Liver (tissue), 9 donors: ENCODE data around the gene PIEZO1. TPM values are rescaled to one million over a fixed set of nuclear protein-coding genes. Genes with fewer than 3 reads are reported as not detected.

Experiments
- DNase-seq: peaks from one replicate; pipeline ENCODE4 v3.0.0-alpha.2; 2017; ENCODE audit warnings: low spot score
- H3K27ac ChIP-seq, 2 donors: one replicate each; pipeline ENCODE4 v1.7.0; 2013; ENCODE audit warnings: inconsistent platforms in 2 of 2, low read length in 2 of 2, control low read depth in 1 of 2, low read depth in 1 of 2, mild to moderate bottlenecking in 1 of 2
- H3K27me3 ChIP-seq, 4 donors: one replicate each; pipeline versions ENCODE4 v1.6.1 to v1.7.0; 2013; ENCODE audit warnings: low read length in 3 of 4, inconsistent platforms in 1 of 4, mild to moderate bottlenecking in 1 of 4, moderate library complexity in 1 of 4; ENCODE audit not compliant: control insufficient read depth in 4 of 4, insufficient read depth in 4 of 4
- H3K36me3 ChIP-seq, 4 donors: one replicate each; pipeline versions ENCODE4 v1.6.1 to v1.7.0; 2013; ENCODE audit warnings: low read length in 3 of 4, mild to moderate bottlenecking in 3 of 4, low read depth in 1 of 4, moderate library complexity in 1 of 4; ENCODE audit not compliant: control insufficient read depth in 4 of 4, insufficient read depth in 3 of 4
- H3K4me1 ChIP-seq, 4 donors: one replicate each; pipeline versions ENCODE4 v1.6.1 to v1.7.0; 2013; ENCODE audit warnings: low read length in 3 of 4, mild to moderate bottlenecking in 3 of 4, moderate library complexity in 1 of 4; ENCODE audit not compliant: control insufficient read depth in 4 of 4, insufficient read depth in 4 of 4
- H3K4me3 ChIP-seq, 3 donors: one replicate each; pipeline versions ENCODE4 v1.6.1 to v1.7.0; 2013; ENCODE audit warnings: low read length in 3 of 3, control low read depth in 1 of 3, low read depth in 1 of 3, mild to moderate bottlenecking in 1 of 3
- H3K9ac ChIP-seq, 2 donors: one replicate each; pipeline ENCODE4 v1.7.0; 2013; ENCODE audit warnings: low read length in 2 of 2, mild to moderate bottlenecking in 2 of 2, moderate library complexity in 2 of 2, control low read depth in 1 of 2, low read depth in 1 of 2
- H3K9me3 ChIP-seq, 4 donors: one replicate each; pipeline versions ENCODE4 v1.6.1 to v1.7.0; 2013; ENCODE audit warnings: low read length in 3 of 4; ENCODE audit not compliant: control insufficient read depth in 4 of 4
- ATF3 ChIP-seq: IDR thresholded peaks from 2 replicates; pipeline ENCODE4 v1.6.1; 2016; ENCODE audit warnings: antibody characterized with exemption
- EGR1 ChIP-seq, 2 donors: IDR thresholded peaks; 2 replicates each; pipeline ENCODE4 v1.6.1; 2016 to 2018; ENCODE audit warnings: antibody characterized with exemption in 2 of 2, low read depth in 2 of 2
- GABPA ChIP-seq, 2 donors: IDR thresholded peaks in 1 of 2; conservative IDR thresholded peaks in 1 of 2; 2 replicates each; pipeline ENCODE4 v1.6.1; 2016; ENCODE audit warnings: antibody characterized with exemption in 2 of 2, mild to moderate bottlenecking in 1 of 2, moderate library complexity in 1 of 2
- JUND ChIP-seq, 2 donors: IDR thresholded peaks; 2 replicates each; pipeline ENCODE4 v1.6.1; 2016; ENCODE audit warnings: antibody characterized with exemption in 2 of 2
- NR2F2 ChIP-seq: IDR thresholded peaks from 2 replicates; pipeline ENCODE4 v1.6.1; 2016; ENCODE audit warnings: antibody characterized with exemption
- REST ChIP-seq: IDR thresholded peaks from 2 replicates; pipeline ENCODE4 v1.6.1; 2016; ENCODE audit warnings: antibody characterized with exemption, mild to moderate bottlenecking
- SP1 ChIP-seq: IDR thresholded peaks from 2 replicates; pipeline ENCODE4 v1.6.1; 2018; ENCODE audit warnings: antibody characterized with exemption, mild to moderate bottlenecking
- ZBTB33 ChIP-seq: IDR thresholded peaks from 2 replicates; pipeline ENCODE4 v1.6.1; 2016; ENCODE audit warnings: antibody characterized with exemption
- WGBS: extraction: QIAGEN DNeasy Blood & Tissue Kit; methylation state at CpG from one replicate; pipeline ENCODE4 v1.1.7; 2013; 5-methylcytosine and 5-hydroxymethylcytosine counted together
- polyA plus RNA-seq, 2 donors: library from polyadenylated mRNA; stranded (reverse) in 1 of 2; unstranded in 1 of 2; fragments of 200-250 nt in 1 of 2; fragments of >200 nt in 1 of 2; fragmentation: Nextera tagmentation in 1 of 2; extraction: Ambion mirVana in 1 of 2; gene quantifications; one replicate each; pipeline versions ENCODE4 v1.2.1 to v1.2.3, GENCODE V29; 2013 to 2015
- total RNA-seq, 2 donors: library from RNA; depleted of rRNA; stranded (reverse); fragments of >200 nt; gene quantifications; one replicate each; pipeline ENCODE4 v1.2.3, GENCODE V29; 2014
- donor health status: healthy.
- donor health status: healthy.
- donor health status: healthy.
- donor health status: healthy.
- donor health status: healthy.

PIEZO1 gene
- total and polyA plus RNA-seq, 4 donors, result 15.3 to 74.7 (median 59.2) TPM

- DNase-seq, result no peak
- peak overlapping the region; percentile 48 to 71 for H3K9ac ChIP-seq
- H3K27ac ChIP-seq, result peak overlapping the region; percentile 81 to 84
- H3K36me3 ChIP-seq, result peaks cover 0 to 4% (median 2%) of the 10 kb centered on the region in 4 donors
- 65% methylated on average over 26 of the region's 26 CpGs for whole genome bisulfite sequencing
- peaks cover 6 to 40% (median 27%) of the 10 kb centered on the region in 4 donors for H3K4me1 ChIP-seq
- no peak overlapping the region for H3K4me3 ChIP-seq
- TF ChIP-seq REST, result no peak
- no peak for TF ChIP-seq SP1
- TF ChIP-seq EGR1 (IDR thresholded peaks at IDR 0.05; ENCODE audit: low read depth in 2 of 2), result no peak
- no peak for TF ChIP-seq JUND (IDR thresholded peaks at IDR 0.05)
- TF ChIP-seq ATF3, result no peak
- no peak for TF ChIP-seq GABPA (IDR thresholded peaks at IDR 0.05 in 1 of 2, conservative IDR thresholded peaks at IDR 0.05 in 1 of 2)
- no peaks in the 10 kb centered on the region for H3K9me3 ChIP-seq
- H3K27me3 ChIP-seq, result no peaks in the 10 kb centered on the region
Observed at GRCh38 chr16:88703486-88704309, 81.3 kb downstream of the PIEZO1 start.

GRCh38 chr16:88702371-88703210 is 82.4 kb downstream of the PIEZO1 start:
- Histone ChIP-seq H3K4me1 (peaks cover 6 to 40% (median 24%) of the 10 kb centered on the region in 4 donors), H3K36me3 (peaks cover 0 to 10% (median 3%) of the 10 kb centered on the region in 4 donors), H3K4me3 (no peak overlapping the region), H3K27ac (peak overlapping the region; percentile 81 to 84), H3K9ac (no peak overlapping the region), H3K9me3 (no peaks in the 10 kb centered on the region), H3K27me3 (no peaks in the 10 kb centered on the region)
- WGBS, result 83% methylated on average over 31 of the region's 31 CpGs
- DNase-seq, result no peak
- no peak for TF ChIP-seq ZBTB33
- no peak for TF ChIP-seq ATF3
- no peak for TF ChIP-seq JUND (IDR thresholded peaks at IDR 0.05)
- no peak for TF ChIP-seq NR2F2
- TF ChIP-seq EGR1 (IDR thresholded peaks at IDR 0.05; ENCODE audit: low read depth in 2 of 2), result no peak
